HEK293T (cell line): ENCODE data around the gene HK2.

Experiments
- CTCF ChIA-PET: fragments of 350-600 bp; formaldehyde crosslinking; extraction: SDS; loops from one replicate; lab custom pipeline; 2021; ENCODE audit warnings: antibody characterized with exemption, inconsistent platforms; lab: Yijun Ruan, JAX
- POLR2A ChIA-PET: fragments of 350-600 bp; formaldehyde crosslinking; extraction: SDS; loops from one replicate; lab custom pipeline; 2020; ENCODE audit warnings: antibody characterized with exemption, inconsistent platforms; lab: Yijun Ruan, JAX
- DNase-seq: peaks from one replicate; pipeline ENCODE4 v3.0.0; 2012; ENCODE audit warnings: mixed read lengths; ENCODE audit errors: extremely low spot score
- ARNT ChIP-seq: fragments of 450-650 bp; IDR thresholded peaks from 2 replicates; pipeline ENCODE4 v1.6.1; 2017; ENCODE audit warnings: mild to moderate bottlenecking
- BHLHE40 ChIP-seq: fragments of 450-650 bp; IDR thresholded peaks from 2 replicates; pipeline ENCODE4 v1.6.1; 2016; ENCODE audit warnings: mild to moderate bottlenecking, moderate library complexity, borderline replicate concordance
- CTBP1 ChIP-seq: fragments of 450-650 bp; IDR thresholded peaks from 2 replicates; pipeline ENCODE4 v1.6.1; 2016; ENCODE audit warnings: borderline replicate concordance
- ELF4 ChIP-seq: fragments of 450-650 bp; IDR thresholded peaks from 2 replicates; pipeline ENCODE4 v1.6.1; 2017; ENCODE audit warnings: antibody characterized with exemption
- FOXA1 ChIP-seq: fragments of 450-650 bp; IDR thresholded peaks from 2 replicates; pipeline ENCODE4 v1.6.1; 2016; ENCODE audit warnings: mild to moderate bottlenecking
- FOXK2 ChIP-seq: fragments of 450-650 bp; IDR thresholded peaks from 2 replicates; pipeline ENCODE4 v1.6.1; 2016; ENCODE audit warnings: mild to moderate bottlenecking
- FOXM1 ChIP-seq: fragments of 450-650 bp; IDR thresholded peaks from 2 replicates; pipeline ENCODE4 v1.6.1; 2017; ENCODE audit warnings: mild to moderate bottlenecking, borderline replicate concordance
- HDGF ChIP-seq: fragments of 450-650 bp; IDR thresholded peaks from 2 replicates; pipeline ENCODE4 v1.6.1; 2017; ENCODE audit warnings: antibody characterized with exemption, borderline replicate concordance
- L3MBTL2 ChIP-seq: fragments of 450-650 bp; conservative IDR thresholded peaks from 2 replicates; pipeline ENCODE4 v1.6.1; 2016; ENCODE audit warnings: mild to moderate bottlenecking
- LEF1 ChIP-seq: fragments of 450-650 bp; IDR thresholded peaks from 2 replicates; pipeline ENCODE4 v1.6.1; 2017; ENCODE audit warnings: mild to moderate bottlenecking, borderline replicate concordance
- NFRKB ChIP-seq: fragments of 450-650 bp; IDR thresholded peaks from 2 replicates; pipeline ENCODE4 v1.6.1; 2016; ENCODE audit warnings: mild to moderate bottlenecking, moderate library complexity
- PKNOX1 ChIP-seq: fragments of 450-650 bp; IDR thresholded peaks from 2 replicates; pipeline ENCODE4 v1.6.1; 2016
- SP1 ChIP-seq: fragments of 450-650 bp; IDR thresholded peaks from 2 replicates; pipeline ENCODE4 v1.6.1; 2017
- SUZ12 ChIP-seq: fragments of 450-650 bp; IDR thresholded peaks from 2 replicates; pipeline ENCODE4 v1.6.1; 2016; ENCODE audit warnings: mild to moderate bottlenecking
- TARDBP ChIP-seq: fragments of 450-650 bp; IDR thresholded peaks from 2 replicates; pipeline ENCODE4 v1.6.1; 2016
- ZNF384 ChIP-seq: fragments of 450-650 bp; IDR thresholded peaks from 2 replicates; pipeline ENCODE4 v1.6.1; 2016

The HK2 gene

GRCh38 chr2:74937221-74937880 is 103.4 kb downstream of the HK2 start:
- DNase-seq: no peak
- POLR2A ChIA-PET: no interaction called here
- TF ChIP-seq HDGF (no peak), ELF4 (no peak), FOXA1 (no peak), BHLHE40 (no peak), SUZ12 (no peak)
- CTCF ChIA-PET: no interaction called here

GRCh38 chr2:74938264-74938663 is 104.3 kb downstream of the HK2 start:
- POLR2A ChIA-PET: no interaction called here
- CTCF ChIA-PET: no interaction called here
- no peak for DNase-seq

GRCh38 chr2:74939919-74940812 is 106.2 kb downstream of the HK2 start:
- ChIA-PET CTCF (no interaction called here), POLR2A (no interaction called here)
- TF ChIP-seq CTBP1 (no peak), TARDBP (no peak), FOXK2 (no peak), HDGF (no peak), ARNT (no peak), ELF4 (no peak), LEF1 (no peak), BHLHE40 (no peak), FOXM1 (no peak), L3MBTL2 (no peak), PKNOX1 (no peak), FOXA1 (no peak), NFRKB (no peak), SUZ12 (no peak), ZNF384 (no peak), SP1 (no peak)
- no peak for DNase-seq

More at GRCh38 chr2:74938264-74938663, 104.3 kb downstream of the HK2 start:
- no peak for TF ChIP-seq CTBP1
- no peak for TF ChIP-seq NFRKB
- TF ChIP-seq BHLHE40: no peak
- no peak for TF ChIP-seq SP1
- TF ChIP-seq FOXK2: no peak
- no peak for TF ChIP-seq TARDBP
- TF ChIP-seq ZNF384: no peak
- TF ChIP-seq LEF1: no peak
- no peak for TF ChIP-seq L3MBTL2
- no peak for TF ChIP-seq ELF4
- no peak for TF ChIP-seq ARNT
- TF ChIP-seq HDGF: no peak
- TF ChIP-seq SUZ12: no peak
- TF ChIP-seq FOXA1: no peak
- TF ChIP-seq PKNOX1: no peak

GRCh38 chr2:74941284-74941683 is 107.4 kb downstream of the HK2 start:
- POLR2A ChIA-PET: no interaction called here
- CTCF ChIA-PET: no interaction called here
- no peak for TF ChIP-seq BHLHE40
- no peak for TF ChIP-seq TARDBP
- no peak for TF ChIP-seq SUZ12
- TF ChIP-seq LEF1: no peak
- no peak for TF ChIP-seq PKNOX1
- TF ChIP-seq L3MBTL2: no peak

GRCh38 chr2:74942263-74942662 is 108.3 kb downstream of the HK2 start:
- no peak for DNase-seq
- CTCF ChIA-PET: no interaction called here
- POLR2A ChIA-PET: no interaction called here
- TF ChIP-seq CTBP1 (no peak), FOXA1 (no peak), SUZ12 (no peak), FOXM1 (no peak), LEF1 (no peak), PKNOX1 (no peak), HDGF (no peak), TARDBP (no peak), ELF4 (no peak), BHLHE40 (no peak), NFRKB (no peak), ARNT (no peak), FOXK2 (no peak), SP1 (no peak), ZNF384 (no peak)

More at GRCh38 chr2:74941284-74941683, 107.4 kb downstream of the HK2 start:
- no peak for DNase-seq
